ENCODE measurements around the gene CDKN2D.
A peak's percentile ranks its signal among the peaks of the same experiment; 100 is the strongest.
"Not testable (repeated sequence)": the region's sequence is repeated elsewhere in the genome, so short reads cannot be mapped to it uniquely, and the experiment has no call there.

The CDKN2D gene

GRCh38 chr19:10580979-10581631 lies 12.3 kb upstream of the CDKN2D start:
- peak; percentile 94 for DNase-seq (ENCODE audit: low read depth, low spot score)

GRCh38 chr19:10577951-10578350 lies 9.2 kb upstream of the CDKN2D start:
- no peak for DNase-seq (ENCODE audit: low read depth, low spot score)

- no peak for DNase-seq (ENCODE audit: low read depth, low spot score)
Measured at GRCh38 chr19:10575011-10575716, 6.4 kb upstream of the CDKN2D start.

GRCh38 chr19:10574462-10574861 lies 5.7 kb upstream of the CDKN2D start:
- DNase-seq (ENCODE audit: low read depth, low spot score), result no peak

GRCh38 chr19:10573793-10574192 lies 5.0 kb upstream of the CDKN2D start:
- not testable (repeated sequence) for DNase-seq (ENCODE audit: low read depth, low spot score)

- DNase-seq (ENCODE audit: low read depth, low spot score), result no peak
Measured at GRCh38 chr19:10568062-10568825, 535 bp downstream of the CDKN2D start.

- DNase-seq (ENCODE audit: low read depth, low spot score), result no peak
Measured at GRCh38 chr19:10567656-10568055, 1.1 kb downstream of the CDKN2D start.

- DNase-seq (ENCODE audit: low read depth, low spot score), result no peak
Measured at GRCh38 chr19:10566658-10567410, 1.9 kb downstream of the CDKN2D start.

GRCh38 chr19:10566408-10566657 lies 2.4 kb downstream of the CDKN2D start:
- no peak for DNase-seq (ENCODE audit: low read depth, low spot score)

- peak; percentile 99 for DNase-seq (ENCODE audit: low read depth, low spot score)
Measured at GRCh38 chr19:10565567-10566407, 3.0 kb downstream of the CDKN2D start, which contains the start of gene KRI1. TSS of gene KRI1 (minus strand) at chr19:10566010. CDS start at chr19:10565999, 11 bp downstream.

GRCh38 chr19:10565028-10565566 lies 3.7 kb downstream of the CDKN2D start:
- peak; percentile 57 for DNase-seq (ENCODE audit: low read depth, low spot score)

GRCh38 chr19:10562609-10563008 lies 6.2 kb downstream of the CDKN2D start:
- no peak for DNase-seq (ENCODE audit: low read depth, low spot score)

GRCh38 chr19:10560154-10560553 lies 8.6 kb downstream of the CDKN2D start:
- DNase-seq (ENCODE audit: low read depth, low spot score), result no peak

- DNase-seq (ENCODE audit: low read depth, low spot score), result no peak
Measured at GRCh38 chr19:10557603-10558197, 11.1 kb downstream of the CDKN2D start.

GRCh38 chr19:10555610-10555973 lies 13.2 kb downstream of the CDKN2D start:
- no peak for DNase-seq (ENCODE audit: low read depth, low spot score)

GRCh38 chr19:10554760-10555609 lies 13.8 kb downstream of the CDKN2D start:
- no peak for DNase-seq (ENCODE audit: low read depth, low spot score)

GRCh38 chr19:10553943-10554381 lies 14.8 kb downstream of the CDKN2D start:
- DNase-seq (ENCODE audit: low read depth, low spot score), result no peak

- no peak for DNase-seq (ENCODE audit: low read depth, low spot score)
Measured at GRCh38 chr19:10553087-10553667, 15.6 kb downstream of the CDKN2D start.

GRCh38 chr19:10552510-10553053 lies 16.2 kb downstream of the CDKN2D start:
- DNase-seq (ENCODE audit: low read depth, low spot score), result peak; percentile 29
